ENCODE measurements around the gene GOSR2. TPM values are rescaled to one million over a fixed set of nuclear protein-coding genes. Genes with fewer than 3 reads are reported as not detected.

The GOSR2 gene
- 34.5 to 41.6 TPM (median 41.4 TPM) in 5 replicates for total RNA-seq (2022; extraction: Qiagen RNA extraction; ENCODE audit: low read depth)

DNA sequence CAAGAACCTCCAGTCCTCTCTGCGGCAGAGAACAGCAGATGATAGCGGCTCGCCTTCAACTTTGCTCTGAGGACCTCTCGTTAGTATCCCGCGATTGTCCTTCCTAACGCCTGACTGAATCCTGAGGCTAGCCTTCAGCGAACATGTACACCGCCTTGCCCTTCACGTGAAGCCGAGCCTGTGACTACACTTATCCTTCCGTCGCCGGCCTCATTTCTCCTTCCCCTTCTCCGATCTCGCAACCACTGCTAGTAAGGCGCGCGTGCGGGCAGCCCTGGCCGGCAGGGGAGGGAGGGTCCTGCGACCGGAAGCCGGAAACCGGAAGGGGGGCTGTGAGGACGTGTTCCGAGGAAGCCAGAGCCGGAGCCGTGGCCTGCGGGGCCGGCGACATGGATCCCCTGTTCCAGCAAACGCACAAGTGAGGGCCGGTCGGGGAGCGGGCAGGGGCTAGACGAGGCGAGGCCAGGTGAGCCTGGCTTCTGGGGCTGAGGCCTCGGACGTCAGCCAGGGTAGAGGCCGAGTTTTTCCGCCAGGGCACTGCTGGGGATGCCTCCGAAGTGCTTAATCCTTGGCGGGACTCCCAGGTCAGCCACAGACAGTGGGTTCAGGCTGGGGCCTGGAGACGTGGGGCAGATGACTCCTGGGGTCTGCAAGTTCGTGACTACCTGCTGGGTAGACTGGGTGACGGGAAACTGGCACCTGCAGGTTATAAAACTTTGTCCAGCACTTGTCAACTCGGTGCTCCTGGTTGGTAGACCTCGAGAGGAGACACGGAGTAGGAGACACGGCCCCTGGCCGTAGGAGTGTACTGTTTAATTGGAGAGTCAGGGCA lies at the start of gene GOSR2:
Gene GOSR2 (plus strand): TSS at position 357 of the 832 bp plus-strand sequence. CDS start 33 bp downstream, at position 390.

DNA sequence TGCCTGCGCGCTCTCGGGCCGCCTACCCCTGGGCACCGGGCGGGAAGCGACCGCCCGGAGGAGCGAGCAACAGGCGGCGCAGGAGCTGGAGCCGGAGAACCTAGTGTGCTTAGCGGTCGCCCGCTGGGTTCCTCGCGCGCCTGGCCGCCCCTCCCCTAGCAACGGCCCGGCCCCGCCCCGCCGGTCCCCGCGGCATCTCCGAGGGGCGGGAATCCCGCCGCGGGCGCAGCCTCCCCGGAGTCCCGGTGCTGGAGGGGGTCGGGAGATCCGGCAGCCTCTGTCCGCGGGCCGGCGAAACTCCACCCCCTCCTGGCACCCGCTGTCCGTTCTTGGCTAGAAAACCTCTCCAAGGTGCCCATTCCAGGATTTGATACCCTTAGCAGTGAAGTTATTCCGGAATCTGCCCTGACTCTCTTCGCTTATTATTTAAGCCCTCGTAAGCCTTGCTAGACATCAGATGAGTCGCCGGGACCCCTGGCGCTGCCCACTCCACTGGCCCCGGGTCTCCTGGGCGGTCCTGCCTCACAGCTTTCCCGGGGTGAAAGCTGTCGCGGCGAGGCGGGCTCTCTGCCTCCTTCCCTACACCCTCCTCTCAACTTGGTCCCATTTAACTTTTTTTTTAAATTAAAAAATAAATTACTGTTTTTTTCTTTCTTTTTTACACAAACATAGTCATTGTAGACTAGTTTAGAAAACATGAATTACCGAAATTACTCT lies 56.3 kb downstream of the GOSR2 start, which contains the start of gene RPRML:
Gene RPRML (minus strand): TSS at position 107 of the 717 bp plus-strand sequence. CDS start 246 bp downstream, outside the sequence.

Other genes with a start within 250 kb of the GOSR2 start
- gene WNT3, start 104.5 kb upstream of the GOSR2 start, total RNA-seq (2022; extraction: Qiagen RNA extraction; ENCODE audit: low read depth), result 3.8 to 4.7 TPM (median 4.2 TPM) in 5 replicates
- gene WNT9B, start 71.6 kb upstream of the GOSR2 start, total RNA-seq (2022; extraction: Qiagen RNA extraction; ENCODE audit: low read depth), result not detected in 5 replicates
- 0.34 to 1.1 TPM (median 0.78 TPM) in 5 replicates for gene RPRML, start 56.1 kb downstream of the GOSR2 start, total RNA-seq (2022; extraction: Qiagen RNA extraction; ENCODE audit: low read depth)

All from A549 treated with GW870086 at 1 μM for 4 hours (cell line).